CD4-positive, alpha-beta T cell treated with Interleukin-2 at 100 ng/mL for 4 hours (primary cell): Measurements from ENCODE around the gene PCDHGA9.
"Not testable (repeated sequence)": the region's sequence is repeated elsewhere in the genome, so short reads cannot be mapped to it uniquely, and the experiment has no call there.

ENCODE experiments used
- DNase-seq: peaks from one replicate; pipeline ENCODE4 v3.0.0-alpha.2; 2020; ENCODE audit warnings: low spot score

PCDHGA9 gene

GRCh38 chr5:141402553-141403243 is at the start of gene PCDHGA9:
Gene PCDHGA9 (plus strand): TSS chr5:141402778. CDS start chr5:141402953, 175 bp downstream.
- DNase-seq, result no peak

DNA sequence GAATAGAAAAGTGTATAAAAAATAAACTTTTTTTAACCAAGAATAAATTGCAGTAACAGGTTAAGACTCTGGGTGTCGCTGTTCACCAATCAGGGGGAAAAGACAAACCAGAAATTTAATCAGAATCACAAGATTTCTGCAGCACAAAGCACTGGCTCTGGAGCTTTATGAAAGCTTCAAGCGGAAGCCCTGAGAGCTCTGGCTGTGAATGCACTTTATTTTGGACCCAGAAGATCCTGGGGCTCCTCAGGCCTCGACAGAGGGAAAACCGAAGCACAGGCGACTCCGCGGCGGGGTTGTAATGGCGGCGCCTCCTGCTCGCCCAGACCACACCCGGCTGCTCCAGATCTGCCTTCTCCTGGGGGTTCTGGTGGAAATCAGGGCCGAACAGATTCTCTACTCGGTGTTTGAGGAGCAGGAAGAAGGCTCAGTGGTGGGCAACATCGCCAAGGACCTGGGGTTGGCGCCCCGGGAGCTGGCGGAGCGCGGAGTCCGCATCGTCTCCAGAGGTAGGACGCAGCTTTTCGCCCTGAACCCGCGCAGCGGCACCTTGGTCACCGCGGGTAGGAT is 47.6 kb upstream of the PCDHGA9 start, which contains the start of gene PCDHGA4:
PCDHGA4 (plus strand) TSS at position 122 of the 570 bp plus-strand sequence; CDS start at position 209, 87 bp downstream.
- DNase-seq, result peak; percentile 23

DNA sequence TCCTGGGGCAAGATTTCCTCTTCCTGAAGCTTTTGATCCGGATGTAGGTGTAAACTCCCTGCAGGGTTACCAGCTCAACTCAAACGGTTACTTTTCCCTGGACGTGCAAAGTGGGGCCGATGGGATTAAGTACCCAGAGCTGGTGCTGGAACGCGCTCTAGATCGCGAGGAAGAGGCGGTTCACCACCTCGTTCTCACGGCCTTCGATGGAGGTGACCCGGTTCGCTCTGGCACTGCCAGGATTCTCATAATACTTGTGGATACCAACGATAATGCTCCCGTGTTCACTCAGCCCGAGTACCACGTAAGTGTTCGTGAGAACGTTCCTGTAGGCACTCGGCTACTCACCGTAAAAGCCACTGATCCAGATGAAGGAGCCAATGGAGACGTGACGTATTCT is 46.9 kb upstream of the PCDHGA9 start:
- DNase-seq, result no peak

DNA sequence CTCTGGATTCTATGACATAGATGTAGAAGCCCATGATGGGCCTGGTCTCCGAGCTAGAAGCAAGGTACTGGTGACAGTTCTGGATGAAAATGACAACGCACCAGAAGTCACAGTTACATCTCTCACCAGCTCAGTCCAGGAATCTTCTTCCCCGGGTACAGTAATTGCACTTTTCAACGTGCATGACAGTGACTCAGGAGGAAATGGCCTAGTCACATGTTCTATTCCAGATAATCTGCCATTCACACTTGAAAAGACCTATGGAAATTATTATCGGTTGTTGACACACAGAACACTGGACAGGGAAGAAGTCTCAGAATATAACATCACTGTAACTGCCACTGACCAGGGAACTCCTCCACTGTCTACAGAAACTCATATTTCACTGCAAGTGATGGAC is 46.4 kb upstream of the PCDHGA9 start:
- DNase-seq, result no peak

GRCh38 chr5:141356950-141357349 is 45.6 kb upstream of the PCDHGA9 start:
- no peak for DNase-seq

GRCh38 chr5:141359790-141360426 is 42.7 kb upstream of the PCDHGA9 start, which contains the start of gene PCDHGB2:
Gene PCDHGB2 (plus strand): TSS chr5:141359994. CDS start chr5:141360136, 142 bp downstream.
- DNase-seq, result peak; percentile 30

- DNase-seq, result no peak
Measured at GRCh38 chr5:141360685-141361084, 41.9 kb upstream of the PCDHGA9 start.

DNA sequence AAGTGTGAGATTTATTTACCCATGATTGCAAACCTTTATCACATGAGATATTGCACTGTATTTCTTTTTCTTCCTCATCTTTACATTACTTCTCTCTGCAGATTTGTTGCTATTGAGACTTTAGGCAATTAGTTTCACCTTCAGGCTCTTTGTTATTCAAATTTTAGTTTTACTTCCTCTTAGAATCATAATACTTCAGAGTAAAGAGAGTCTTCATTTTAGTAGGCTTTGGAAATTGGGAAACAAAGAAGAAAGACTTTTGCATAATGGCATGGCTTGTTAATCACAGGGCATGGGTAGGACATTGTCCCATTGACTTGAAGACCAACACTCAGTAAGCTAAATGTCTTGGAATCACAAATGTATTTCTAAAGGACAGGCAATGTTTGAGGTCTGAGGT is 39.9 kb upstream of the PCDHGA9 start:
- no peak for DNase-seq

GRCh38 chr5:141363952-141364660 is 38.5 kb upstream of the PCDHGA9 start, which contains the start of gene PCDHGA5:
Gene PCDHGA5 (plus strand): TSS chr5:141364162. CDS start chr5:141364331, 169 bp downstream.
- no peak for DNase-seq

DNA sequence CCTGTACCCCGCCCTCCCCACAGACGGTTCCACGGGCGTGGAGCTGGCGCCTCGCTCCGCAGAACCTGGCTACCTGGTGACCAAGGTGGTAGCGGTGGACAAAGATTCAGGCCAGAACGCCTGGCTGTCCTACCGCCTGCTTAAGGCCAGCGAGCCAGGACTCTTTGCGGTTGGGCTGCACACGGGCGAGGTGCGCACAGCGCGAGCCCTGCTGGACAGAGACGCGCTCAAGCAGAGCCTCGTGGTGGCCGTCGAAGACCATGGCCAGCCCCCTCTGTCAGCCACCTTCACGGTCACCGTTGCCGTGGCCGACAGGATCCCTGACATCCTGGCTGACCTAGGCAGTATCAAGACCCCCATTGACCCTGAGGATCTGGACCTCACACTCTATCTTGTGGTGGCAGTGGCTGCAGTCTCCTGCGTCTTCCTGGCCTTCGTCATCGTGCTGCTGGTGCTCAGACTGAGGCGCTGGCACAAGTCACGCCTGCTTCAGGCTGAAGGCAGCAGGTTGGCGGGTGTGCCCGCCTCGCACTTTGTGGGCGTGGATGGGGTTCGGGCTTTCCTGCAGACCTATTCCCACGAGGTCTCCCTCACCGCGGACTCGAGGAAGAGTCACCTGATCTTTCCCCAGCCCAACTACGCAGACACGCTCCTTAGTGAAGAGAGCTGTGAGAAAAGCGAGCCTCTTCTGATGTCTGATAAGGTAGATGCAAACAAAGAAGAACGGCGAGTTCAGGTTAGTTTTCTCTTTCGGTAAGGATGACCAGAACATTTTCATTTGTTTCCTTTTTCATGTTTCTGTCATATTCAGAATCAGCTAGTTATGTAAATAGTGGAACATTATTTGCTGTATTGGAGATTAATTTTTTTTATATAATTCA is 36.3 kb upstream of the PCDHGA9 start:
- no peak for DNase-seq

GRCh38 chr5:141369994-141370848 is 32.4 kb upstream of the PCDHGA9 start, which contains the start of gene PCDHGB3:
Gene PCDHGB3 (plus strand): TSS chr5:141370242. CDS start chr5:141370395, 153 bp downstream.
- peak; percentile 41 for DNase-seq

DNA sequence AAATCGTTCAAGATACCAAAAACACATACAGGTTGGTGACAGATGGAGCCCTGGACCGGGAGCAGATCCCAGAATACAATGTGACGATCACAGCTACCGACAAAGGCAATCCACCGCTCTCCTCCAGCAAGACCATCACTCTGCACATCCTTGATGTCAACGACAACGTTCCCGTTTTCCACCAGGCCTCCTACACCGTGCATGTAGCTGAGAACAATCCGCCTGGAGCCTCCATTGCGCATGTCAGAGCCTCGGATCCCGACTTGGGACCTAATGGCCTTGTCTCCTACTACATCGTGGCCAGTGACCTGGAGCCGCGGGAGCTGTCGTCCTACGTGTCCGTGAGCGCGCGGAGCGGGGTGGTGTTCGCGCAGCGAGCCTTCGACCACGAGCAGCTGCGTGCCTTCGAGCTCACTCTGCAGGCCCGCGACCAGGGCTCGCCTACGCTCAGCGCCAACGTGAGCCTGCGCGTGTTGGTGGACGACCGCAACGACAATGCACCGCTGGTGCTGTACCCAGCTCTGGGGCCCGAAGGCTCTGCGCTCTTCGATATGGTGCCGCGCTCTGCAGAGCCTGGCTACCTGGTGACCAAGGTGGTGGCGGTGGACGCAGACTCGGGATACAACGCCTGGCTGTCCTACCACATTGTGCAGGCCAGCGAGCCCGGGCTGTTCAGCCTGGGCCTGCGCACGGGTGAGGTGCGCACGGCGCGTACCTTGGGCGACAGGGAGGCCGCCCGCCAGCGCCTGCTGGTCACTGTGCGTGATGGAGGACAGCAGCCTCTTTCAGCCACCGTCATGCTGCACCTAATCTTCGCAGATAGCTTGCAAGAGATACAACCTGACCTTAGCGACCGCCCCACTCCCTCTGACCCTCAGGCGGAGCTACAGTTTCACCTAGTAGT is 30.8 kb upstream of the PCDHGA9 start:
- DNase-seq, result no peak

- peak; percentile 8 for DNase-seq
Measured at GRCh38 chr5:141373673-141374317, 28.8 kb upstream of the PCDHGA9 start, which contains the start of gene PCDHGA6. Gene PCDHGA6 (plus strand): TSS chr5:141373891. CDS start chr5:141374084, 193 bp downstream.

DNA sequence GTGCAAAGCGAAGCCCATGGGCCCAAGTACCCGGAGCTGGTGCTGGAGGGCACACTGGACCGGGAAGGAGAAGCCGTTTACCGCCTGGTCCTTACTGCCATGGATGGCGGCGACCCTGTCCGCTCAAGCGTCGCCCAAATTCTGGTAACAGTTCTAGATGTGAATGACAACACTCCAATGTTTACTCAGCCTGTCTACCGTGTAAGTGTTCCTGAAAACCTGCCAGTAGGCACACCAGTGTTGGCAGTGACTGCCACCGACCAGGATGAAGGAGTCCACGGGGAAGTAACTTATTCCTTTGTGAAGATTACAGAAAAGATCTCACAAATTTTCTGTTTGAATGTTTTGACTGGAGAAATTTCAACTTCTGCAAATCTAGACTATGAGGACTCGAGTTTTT is 28.0 kb upstream of the PCDHGA9 start:
- no peak for DNase-seq

- not testable (repeated sequence) for DNase-seq
Measured at GRCh38 chr5:141375444-141376155, 27.0 kb upstream of the PCDHGA9 start.

- no peak for DNase-seq
Measured at GRCh38 chr5:141382469-141383294, 19.9 kb upstream of the PCDHGA9 start, which contains the start of gene PCDHGA7. Gene PCDHGA7 (plus strand): TSS chr5:141382742. CDS start chr5:141382900, 158 bp downstream.

DNA sequence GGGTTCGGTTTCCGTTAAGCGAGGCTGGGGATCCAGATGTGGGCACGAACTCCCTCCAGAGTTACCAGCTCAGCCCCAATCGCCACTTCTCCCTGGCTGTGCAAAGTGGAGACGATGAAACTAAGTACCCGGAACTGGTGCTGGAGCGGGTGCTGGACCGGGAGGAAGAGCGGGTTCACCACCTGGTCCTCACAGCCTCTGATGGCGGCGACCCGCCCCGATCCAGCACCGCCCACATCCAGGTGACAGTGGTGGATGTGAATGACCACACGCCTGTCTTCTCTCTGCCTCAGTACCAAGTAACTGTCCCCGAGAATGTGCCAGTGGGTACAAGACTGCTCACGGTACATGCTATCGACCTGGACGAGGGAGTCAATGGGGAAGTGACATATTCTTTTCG is 19.2 kb upstream of the PCDHGA9 start:
- no peak for DNase-seq
